Measurements from ENCODE around the gene ISCA2.

The ISCA2 gene

GRCh38 chr14:74486164-74486563 is 7.4 kb upstream of the ISCA2 start:
- DNase-seq = no peak

GRCh38 chr14:74488786-74489397 is 4.7 kb upstream of the ISCA2 start:
- no peak for DNase-seq

GRCh38 chr14:74490486-74490885 is 3.1 kb upstream of the ISCA2 start:
- no peak for DNase-seq

GRCh38 chr14:74491956-74492775 is 1.4 kb upstream of the ISCA2 start:
- DNase-seq = no peak

GRCh38 chr14:74492776-74493342 is 706 bp upstream of the ISCA2 start, which contains the start of gene NPC2:
Gene NPC2 (minus strand): TSS chr14:74493305. CDS start chr14:74493274, 31 bp downstream.
- DNase-seq = no peak

- no peak for DNase-seq
Measured at GRCh38 chr14:74495356-74495755, 1.8 kb downstream of the ISCA2 start.

- DNase-seq = no peak
Measured at GRCh38 chr14:74500417-74501134, 7.0 kb downstream of the ISCA2 start.

- no peak for DNase-seq
Measured at GRCh38 chr14:74501135-74501614, 7.6 kb downstream of the ISCA2 start.

GRCh38 chr14:74501691-74502090 is 8.1 kb downstream of the ISCA2 start:
- no peak for DNase-seq

GRCh38 chr14:74502236-74503019 is 8.9 kb downstream of the ISCA2 start:
- DNase-seq = no peak

GRCh38 chr14:74503291-74503937 is 9.8 kb downstream of the ISCA2 start:
- DNase-seq = no peak

GRCh38 chr14:74503938-74504335 is 10.4 kb downstream of the ISCA2 start:
- DNase-seq = no peak

GRCh38 chr14:74504412-74504811 is 10.8 kb downstream of the ISCA2 start:
- no peak for DNase-seq

- DNase-seq = no peak
Measured at GRCh38 chr14:74504874-74505720, 11.5 kb downstream of the ISCA2 start.

- DNase-seq = no peak
Measured at GRCh38 chr14:74505831-74506230, 12.3 kb downstream of the ISCA2 start.

GRCh38 chr14:74506411-74506851 is 12.9 kb downstream of the ISCA2 start:
- DNase-seq = no peak

- no peak for DNase-seq
Measured at GRCh38 chr14:74507085-74507484, 13.5 kb downstream of the ISCA2 start.

GRCh38 chr14:74507840-74508239 is 14.3 kb downstream of the ISCA2 start:
- no peak for DNase-seq

GRCh38 chr14:74508292-74508731 is 14.7 kb downstream of the ISCA2 start:
- DNase-seq = no peak

- DNase-seq = no peak
Measured at GRCh38 chr14:74508844-74509428, 15.4 kb downstream of the ISCA2 start.

All from stimulated activated CD4-positive, alpha-beta T cell treated with anti-CD3 and anti-CD28 coated beads, Interleukin-2, amount 100 ng/mL, for 48 hours (primary cell).